HUES48 (cell line): ENCODE data around the gene FHAD1.
"Not testable (repeated sequence)": the region's sequence is repeated elsewhere in the genome, so short reads cannot be mapped to it uniquely, and the experiment has no call there.

Experiments
- H3K27ac ChIP-seq: one replicate; pipeline ENCODE4 v1.7.0; 2013; ENCODE audit warnings: low read depth, low read length, inconsistent platforms
- H3K27me3 ChIP-seq: 2 replicates; pipeline ENCODE4 v1.6.1; 2013; ENCODE audit warnings: mild to moderate bottlenecking, low read length; ENCODE audit not compliant: control insufficient read depth, insufficient read depth
- H3K36me3 ChIP-seq: 2 replicates; pipeline ENCODE4 v1.6.1; 2013; ENCODE audit warnings: low read length; ENCODE audit not compliant: control insufficient read depth, insufficient read depth
- H3K4me1 ChIP-seq: 2 replicates; pipeline ENCODE4 v1.6.1; 2013; ENCODE audit warnings: mild to moderate bottlenecking, low read length; ENCODE audit not compliant: control insufficient read depth, insufficient read depth
- H3K4me3 ChIP-seq: 2 replicates; pipeline ENCODE4 v1.5.1; 2013; ENCODE audit warnings: mild to moderate bottlenecking, low read depth, low read length
- H3K9ac ChIP-seq: 2 replicates; pipeline ENCODE4 v1.6.1; 2013; ENCODE audit warnings: mild to moderate bottlenecking, low read depth, low read length, moderate library complexity
- H3K9me3 ChIP-seq: 2 replicates; pipeline ENCODE4 v1.6.1; 2013; ENCODE audit warnings: low read length; ENCODE audit not compliant: control insufficient read depth, insufficient read depth

Gene FHAD1

GRCh38 chr1:15425521-15425920, 178.5 kb downstream of the FHAD1 start:
- Histone ChIP-seq H3K27ac (no peak overlapping the region), H3K4me1 (no peaks in the 10 kb centered on the region), H3K9ac (no peak overlapping the region), H3K27me3 (no peaks in the 10 kb centered on the region), H3K36me3 (0 out of 2 replicates have a peak, but pooled peaks cover 3% of the 10 kb centered on the region), H3K4me3 (no peak overlapping the region), H3K9me3 (no peaks in the 10 kb centered on the region)

GRCh38 chr1:15425958-15426357, 178.9 kb downstream of the FHAD1 start:
- no peaks in the 10 kb centered on the region for H3K4me1 ChIP-seq
- H3K27ac ChIP-seq = no peak overlapping the region
- no peak overlapping the region for H3K4me3 ChIP-seq
- H3K9ac ChIP-seq = no peak overlapping the region
- H3K9me3 ChIP-seq = no peaks in the 10 kb centered on the region
- H3K36me3 ChIP-seq = 0 out of 2 replicates have a peak, but pooled peaks cover 3% of the 10 kb centered on the region
- H3K27me3 ChIP-seq = no peaks in the 10 kb centered on the region

- Histone ChIP-seq H3K27ac (no peak overlapping the region), H3K9ac (no peak overlapping the region), H3K4me3 (no peak overlapping the region), H3K27me3 (no peaks in the 10 kb centered on the region), H3K36me3 (0 out of 2 replicates have a peak, but pooled peaks cover 3% of the 10 kb centered on the region), H3K9me3 (no peaks in the 10 kb centered on the region), H3K4me1 (no peaks in the 10 kb centered on the region)
Measured at GRCh38 chr1:15426492-15427279, 179.7 kb downstream of the FHAD1 start.

GRCh38 chr1:15427280-15427666, 180.2 kb downstream of the FHAD1 start:
- Histone ChIP-seq H3K9me3 (no peaks in the 10 kb centered on the region), H3K4me1 (no peaks in the 10 kb centered on the region), H3K27me3 (no peaks in the 10 kb centered on the region), H3K27ac (no peak overlapping the region), H3K9ac (no peak overlapping the region), H3K4me3 (no peak overlapping the region), H3K36me3 (0 out of 2 replicates have a peak, but pooled peaks cover 3% of the 10 kb centered on the region)

- H3K27me3 ChIP-seq, H3K4me3 ChIP-seq, H3K27ac ChIP-seq, H3K4me1 ChIP-seq, H3K9me3 ChIP-seq, H3K9ac ChIP-seq, H3K36me3 ChIP-seq: not testable (repeated sequence)
Measured at GRCh38 chr1:15428252-15428651, 181.2 kb downstream of the FHAD1 start.

- Histone ChIP-seq H3K36me3 (0 out of 2 replicates have a peak, but pooled peaks cover 3% of the 10 kb centered on the region), H3K27me3 (no peaks in the 10 kb centered on the region), H3K4me3 (no peak overlapping the region), H3K9me3 (no peaks in the 10 kb centered on the region), H3K27ac (no peak overlapping the region), H3K9ac (no peak overlapping the region), H3K4me1 (no peaks in the 10 kb centered on the region)
Measured at GRCh38 chr1:15428815-15429435, 181.9 kb downstream of the FHAD1 start.

- H3K9ac ChIP-seq = no peak overlapping the region
Measured at GRCh38 chr1:15429701-15430149, 182.7 kb downstream of the FHAD1 start.

GRCh38 chr1:15430787-15431570, 184.0 kb downstream of the FHAD1 start:
- no peaks in the 10 kb centered on the region for H3K4me1 ChIP-seq
- no peak overlapping the region for H3K9ac ChIP-seq
- no peak overlapping the region for H3K27ac ChIP-seq
- H3K27me3 ChIP-seq = no peaks in the 10 kb centered on the region
- H3K9me3 ChIP-seq = no peaks in the 10 kb centered on the region
- H3K4me3 ChIP-seq = no peak overlapping the region
- H3K36me3 ChIP-seq = 0 out of 2 replicates have a peak, but pooled peaks cover 3% of the 10 kb centered on the region

More at GRCh38 chr1:15429701-15430149, 182.7 kb downstream of the FHAD1 start:
- H3K4me1 ChIP-seq = no peaks in the 10 kb centered on the region
- H3K36me3 ChIP-seq = 0 out of 2 replicates have a peak, but pooled peaks cover 3% of the 10 kb centered on the region
- H3K9me3 ChIP-seq = no peaks in the 10 kb centered on the region
- H3K27me3 ChIP-seq = no peaks in the 10 kb centered on the region
- no peak overlapping the region for H3K4me3 ChIP-seq
- no peak overlapping the region for H3K27ac ChIP-seq

GRCh38 chr1:15431571-15431948, 184.5 kb downstream of the FHAD1 start:
- Histone ChIP-seq H3K27ac (no peak overlapping the region), H3K9ac (no peak overlapping the region), H3K27me3 (no peaks in the 10 kb centered on the region), H3K4me1 (no peaks in the 10 kb centered on the region), H3K36me3 (no peaks in the 10 kb centered on the region), H3K4me3 (no peak overlapping the region), H3K9me3 (no peaks in the 10 kb centered on the region)

GRCh38 chr1:15432324-15432723, 185.3 kb downstream of the FHAD1 start:
- Histone ChIP-seq H3K4me3 (no peak overlapping the region), H3K27me3 (no peaks in the 10 kb centered on the region), H3K9me3 (no peaks in the 10 kb centered on the region), H3K9ac (no peak overlapping the region), H3K4me1 (no peaks in the 10 kb centered on the region), H3K27ac (no peak overlapping the region), H3K36me3 (no peaks in the 10 kb centered on the region)
